Activated CD8-positive, alpha-beta memory T cell treated with anti-CD3 and anti-CD28 coated beads for 4 hours (primary cell): ENCODE data around the gene TPM1.

ENCODE experiments used
- DNase-seq, 2 donors: peaks; one replicate each; pipeline ENCODE4 v3.0.0-alpha.2; 2020; ENCODE audit warnings: low read depth in 2 of 2

TPM1 gene

DNA sequence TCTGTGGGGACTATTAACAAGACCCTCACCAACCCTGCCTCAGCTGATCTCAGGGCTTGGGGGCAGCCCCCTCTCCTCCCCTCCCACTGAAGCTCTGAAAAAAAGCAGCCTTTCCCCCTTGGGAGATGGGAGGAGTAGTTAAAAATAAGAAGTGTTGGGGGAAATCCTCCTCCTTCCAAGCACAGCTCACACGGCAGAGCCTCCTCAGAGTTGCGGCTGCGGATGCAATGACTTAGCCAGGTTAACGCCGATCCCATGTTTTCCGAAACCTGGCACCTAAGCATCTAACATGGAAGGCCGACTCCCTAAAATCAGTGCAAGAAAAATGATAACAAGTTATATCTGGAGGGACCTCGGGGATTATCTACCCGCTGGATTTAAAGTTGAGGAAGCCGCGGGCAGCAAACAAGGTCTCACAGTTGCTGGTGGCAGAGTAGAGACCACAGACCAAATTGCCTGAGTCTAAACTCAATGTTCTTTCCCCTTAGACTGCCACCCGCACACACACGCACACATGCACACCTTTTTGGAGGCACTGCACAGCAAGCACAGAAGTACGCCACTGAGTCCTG lies 1.1 kb upstream of the TPM1 start:
- no peak for DNase-seq

DNA sequence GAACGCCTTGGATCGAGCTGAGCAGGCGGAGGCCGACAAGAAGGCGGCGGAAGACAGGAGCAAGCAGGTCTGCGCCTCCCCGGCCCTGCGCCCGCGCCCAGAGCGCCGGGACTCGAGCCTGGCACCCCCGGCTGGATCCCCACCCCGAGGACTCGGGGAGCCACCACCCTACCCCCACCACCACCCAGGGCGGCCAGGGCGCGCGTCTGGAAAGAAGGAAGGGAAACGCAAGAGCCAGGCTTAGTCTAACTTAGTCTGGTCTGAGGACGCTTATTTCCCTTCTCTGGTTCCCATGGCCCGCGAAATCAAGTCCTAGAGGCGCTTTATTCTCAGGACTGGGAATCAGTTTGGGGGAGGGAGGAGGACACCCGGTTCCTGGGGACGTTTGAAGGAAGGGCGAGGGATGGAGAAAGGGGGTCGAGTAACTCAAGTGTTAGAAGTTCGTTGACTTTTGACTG lies 359 bp downstream of the TPM1 start:
- DNase-seq: no peak

DNA sequence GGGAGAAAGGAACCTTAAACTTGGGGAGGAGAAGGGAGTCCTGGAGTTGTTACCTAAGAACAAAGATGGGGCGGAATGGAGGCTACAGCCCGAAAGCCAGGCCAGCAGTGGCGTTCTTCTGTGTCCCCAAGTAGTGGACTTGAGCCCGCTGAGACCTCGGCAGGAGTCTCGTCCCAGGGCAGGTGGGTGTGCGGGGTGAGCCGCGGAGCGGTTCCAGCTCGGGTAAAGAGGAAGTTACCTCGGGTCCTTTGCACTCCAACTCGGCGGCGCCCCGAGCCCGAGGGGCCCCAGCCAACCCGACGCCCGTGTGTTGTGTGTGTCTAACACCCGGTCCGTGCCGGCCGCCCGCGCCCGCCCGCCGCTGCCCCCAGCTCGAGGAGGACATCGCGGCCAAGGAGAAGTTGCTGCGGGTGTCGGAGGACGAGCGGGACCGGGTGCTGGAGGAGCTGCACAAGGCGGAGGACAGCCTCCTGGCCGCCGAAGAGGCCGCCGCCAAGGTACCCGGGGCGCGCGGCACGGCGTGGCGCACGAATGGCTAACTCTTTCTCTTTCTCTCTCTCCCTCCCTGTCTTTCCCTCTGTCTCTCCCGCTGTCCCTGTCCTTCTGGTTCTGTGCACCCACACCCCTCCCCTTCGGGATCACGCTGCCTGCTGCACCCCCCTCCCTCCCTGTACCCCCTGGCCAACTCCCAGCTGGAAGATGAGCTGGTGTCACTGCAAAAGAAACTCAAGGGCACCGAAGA lies 959 bp downstream of the TPM1 start:
- DNase-seq: no peak

DNA sequence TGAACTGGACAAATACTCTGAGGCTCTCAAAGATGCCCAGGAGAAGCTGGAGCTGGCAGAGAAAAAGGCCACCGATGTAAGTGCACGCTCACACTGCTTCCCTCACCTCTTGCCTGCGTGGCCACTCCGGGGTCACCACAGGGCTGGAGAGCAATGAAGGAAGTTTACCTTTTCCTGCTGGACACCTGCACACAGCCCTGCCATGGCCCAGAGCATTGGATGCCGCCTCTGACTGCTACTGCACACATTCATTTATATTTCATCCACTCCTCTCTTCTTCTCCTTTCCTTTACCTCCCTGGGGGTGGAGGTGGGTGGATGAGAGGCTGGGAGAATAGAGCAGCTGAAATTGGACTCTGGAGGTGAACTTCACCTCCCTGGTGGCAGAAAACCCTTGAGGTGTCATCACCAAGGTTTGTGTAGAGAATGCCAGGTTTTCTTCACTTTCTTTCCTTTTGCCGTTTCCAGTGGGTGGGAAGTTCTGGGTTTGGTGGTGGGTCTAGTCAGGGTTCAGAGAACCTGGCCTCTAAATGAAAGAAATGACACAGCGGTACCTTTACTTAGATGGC lies 1.6 kb downstream of the TPM1 start:
- DNase-seq: no peak

DNA sequence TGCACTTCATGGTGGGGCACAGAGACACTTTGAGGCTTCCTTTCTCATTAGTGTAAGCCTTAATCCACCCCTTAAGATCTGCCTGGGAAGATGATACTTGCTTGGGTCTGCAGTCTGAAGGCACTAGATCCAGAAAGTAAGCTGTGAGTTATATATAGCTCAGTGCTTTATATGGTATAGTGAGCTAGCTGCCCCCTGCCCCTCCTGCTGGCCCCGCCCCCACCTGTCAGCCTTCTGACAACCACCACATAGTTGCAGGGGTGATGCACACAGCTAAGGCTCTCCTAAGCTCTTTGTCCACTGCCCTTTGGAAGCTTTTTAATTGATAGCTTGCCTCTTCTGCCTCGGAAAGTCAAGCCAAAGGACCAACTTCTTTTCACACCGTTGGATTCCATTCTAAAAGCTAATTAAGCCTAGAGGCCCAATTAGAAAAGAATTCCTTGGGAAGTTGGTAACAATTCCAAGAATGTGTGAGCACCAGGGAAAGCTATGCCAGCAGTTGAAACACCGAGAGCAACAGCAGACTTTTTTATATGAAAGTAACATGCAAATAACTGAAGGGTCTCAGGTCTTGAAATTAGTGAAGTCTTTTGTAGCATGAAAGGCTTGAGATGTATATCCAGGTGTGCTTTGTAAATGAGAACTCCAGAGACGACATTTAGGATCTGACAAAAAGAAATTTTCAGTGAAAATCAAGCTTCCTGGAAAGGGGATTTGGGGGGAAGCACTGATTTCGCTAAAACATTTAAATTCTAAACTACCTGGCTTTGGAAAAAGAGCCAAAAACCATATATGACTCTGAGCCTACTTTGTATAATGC lies 2.3 kb downstream of the TPM1 start:
- DNase-seq: no peak

DNA sequence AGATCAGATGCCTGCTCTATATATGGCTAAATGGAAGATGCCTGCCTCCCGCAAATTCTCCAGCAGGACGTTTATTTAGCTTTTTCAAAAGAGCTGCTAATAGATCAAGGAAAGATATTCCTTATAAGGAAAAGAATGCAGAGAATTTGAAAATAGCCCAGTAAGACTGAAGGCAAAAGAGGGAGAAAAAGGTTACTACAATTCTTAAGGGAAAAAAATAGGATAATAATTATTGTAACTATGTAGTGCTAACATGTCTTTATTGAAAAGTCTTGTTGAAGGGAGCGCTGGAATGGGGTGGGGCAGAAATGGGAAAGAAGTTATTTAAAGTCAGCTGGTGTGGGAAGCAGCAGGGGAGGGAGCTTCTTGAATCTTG lies 2.9 kb downstream of the TPM1 start:
- no peak for DNase-seq

DNA sequence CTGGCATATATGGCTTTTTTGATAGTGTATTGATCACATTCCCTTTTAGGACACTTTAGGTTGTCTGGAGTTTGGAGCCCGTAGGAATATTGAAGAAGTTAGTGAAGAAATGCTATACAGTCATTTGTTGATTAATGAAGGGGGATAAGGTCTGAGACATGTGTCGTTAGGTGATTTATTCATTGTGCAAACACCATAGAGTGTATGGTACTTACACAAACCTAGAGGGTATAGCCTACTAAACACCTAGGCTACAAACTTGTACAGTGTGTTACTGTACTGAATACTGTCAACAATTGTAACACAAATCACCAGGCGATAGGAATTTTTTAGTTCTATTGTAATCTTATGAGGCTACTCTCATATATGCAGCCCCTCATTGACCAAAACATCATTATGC lies 3.3 kb downstream of the TPM1 start:
- no peak for DNase-seq

DNA sequence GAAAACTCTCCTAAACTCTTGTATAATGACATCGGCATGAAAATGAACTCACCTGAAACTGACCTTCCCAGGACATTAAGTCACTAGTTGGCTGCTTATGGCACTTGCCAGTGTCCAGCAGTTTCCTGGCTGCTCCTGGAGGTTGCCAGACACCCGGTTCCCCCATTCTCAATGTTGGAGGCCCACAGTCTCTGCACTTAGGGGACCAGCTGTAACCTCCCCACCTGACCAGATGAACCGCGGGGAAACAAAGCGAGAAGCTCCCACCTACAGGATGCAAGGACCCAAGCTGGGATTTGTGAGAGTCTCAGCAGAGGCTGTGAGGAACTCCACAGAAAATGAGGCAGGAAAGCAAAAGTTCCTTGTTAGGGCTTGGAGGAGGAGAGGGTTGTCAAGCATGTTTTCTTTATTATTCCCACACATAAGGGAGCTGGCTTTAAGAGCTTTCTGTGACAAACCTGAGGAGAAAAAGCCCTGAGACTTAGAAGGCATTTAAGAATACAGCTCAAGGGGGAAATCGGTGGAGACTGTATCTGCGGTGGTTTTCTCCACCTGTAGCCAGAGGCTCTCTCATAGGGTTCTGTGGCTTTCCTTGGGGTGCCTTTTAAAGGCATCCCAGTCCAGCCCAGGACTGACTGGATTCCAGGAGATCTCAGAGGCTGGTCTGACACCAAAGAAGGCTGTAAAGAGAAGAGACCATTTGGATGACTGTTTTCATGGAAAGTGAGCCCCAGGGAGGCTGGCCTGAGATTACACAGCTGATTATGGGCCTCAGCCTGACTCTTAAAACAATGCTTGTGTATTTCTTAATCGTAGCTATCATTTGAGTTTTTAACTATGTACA lies 4.6 kb downstream of the TPM1 start:
- no peak for DNase-seq

DNA sequence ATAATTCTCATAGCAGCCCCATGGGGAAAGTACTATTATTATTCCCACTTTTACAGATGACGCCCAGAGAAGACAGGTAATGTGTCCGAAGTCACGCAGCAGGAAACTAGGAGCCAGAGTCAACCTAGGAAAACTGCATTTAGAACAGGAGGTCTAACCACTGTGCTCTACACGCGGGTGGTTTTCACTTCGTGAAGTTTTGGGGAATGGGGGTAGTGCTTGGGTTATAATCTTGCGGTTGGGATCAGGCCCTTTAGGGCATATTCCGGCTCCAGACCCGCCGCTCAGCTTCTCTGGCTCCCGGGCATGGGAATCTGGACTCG lies 5.2 kb downstream of the TPM1 start:
- DNase-seq: no peak

DNA sequence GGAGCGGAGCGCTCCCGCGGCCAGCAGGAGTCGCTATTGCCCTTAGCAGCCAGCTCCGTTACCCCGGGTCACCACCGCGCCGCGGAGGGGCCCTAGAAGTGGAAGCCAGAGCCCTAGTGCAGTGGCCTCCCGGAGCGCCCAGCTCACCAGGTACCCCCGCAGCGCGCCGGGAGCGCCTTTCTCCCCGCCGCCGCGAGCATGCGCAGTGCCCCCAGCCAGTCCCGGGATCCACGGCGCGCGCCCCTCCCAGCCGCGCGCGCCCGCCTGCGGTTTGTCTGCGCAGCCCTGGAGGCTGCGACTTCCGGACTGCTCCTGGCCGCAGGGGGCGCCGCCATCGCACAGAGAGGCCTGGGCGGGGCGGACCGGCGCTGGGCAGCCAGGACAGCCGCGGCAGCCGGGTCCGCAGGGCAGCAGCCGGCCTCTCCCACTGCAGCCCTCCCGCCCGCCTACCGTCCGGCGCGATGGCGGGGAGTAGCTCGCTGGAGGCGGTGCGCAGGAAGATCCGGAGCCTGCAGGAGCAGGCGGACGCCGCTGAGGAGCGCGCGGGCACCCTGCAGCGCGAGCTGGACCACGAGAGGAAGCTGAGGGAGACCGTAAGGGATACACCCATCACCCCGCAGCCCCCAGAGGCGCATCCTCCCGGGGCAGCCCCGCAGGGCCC lies 5.7 kb downstream of the TPM1 start:
- peak; percentile 69 to 70 for DNase-seq

DNA sequence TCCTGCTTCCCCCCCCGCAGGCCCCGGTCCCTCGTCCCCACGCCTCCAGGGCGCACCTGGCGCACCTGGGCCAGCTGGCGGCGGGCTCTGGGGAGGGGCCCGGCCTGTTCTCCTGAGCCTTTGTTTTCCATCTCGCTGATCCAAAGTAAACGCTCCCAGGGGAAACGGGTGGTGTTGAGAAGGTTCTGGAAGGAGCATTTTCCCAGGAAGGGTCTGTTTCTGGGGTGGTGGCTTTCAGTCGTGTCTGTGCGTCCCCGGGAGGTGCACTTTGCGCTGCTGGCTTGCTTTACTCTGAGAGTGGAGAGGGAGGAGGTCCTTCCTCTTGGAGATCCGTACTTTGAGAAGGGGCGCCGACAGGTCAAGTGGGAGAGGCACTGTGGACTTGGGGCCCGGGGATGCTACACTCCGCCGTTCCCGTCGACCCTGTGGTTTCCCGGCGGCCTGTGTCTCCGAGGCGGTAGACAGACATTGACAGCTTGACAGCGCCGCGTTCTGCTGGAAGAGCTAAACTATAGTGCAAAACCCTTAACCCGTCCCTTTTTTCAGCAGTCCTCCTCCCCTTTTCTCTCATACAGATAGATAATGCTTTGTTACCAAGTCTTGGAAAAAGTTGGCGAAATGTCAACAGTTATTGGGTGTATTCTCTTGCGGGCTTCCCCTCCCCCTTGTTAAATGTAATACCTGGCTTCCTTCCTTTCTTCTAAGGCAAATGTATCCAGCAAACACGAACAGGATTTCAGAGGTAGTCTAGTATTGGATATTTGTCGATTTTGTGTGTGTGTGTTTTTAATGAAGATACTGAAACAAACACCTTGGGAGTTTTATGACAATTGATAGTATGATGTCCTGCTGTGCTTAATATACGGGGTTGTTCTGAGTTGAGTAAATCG lies 6.5 kb downstream of the TPM1 start:
- DNase-seq: peak in 1 of 2 donors; percentile 4

DNA sequence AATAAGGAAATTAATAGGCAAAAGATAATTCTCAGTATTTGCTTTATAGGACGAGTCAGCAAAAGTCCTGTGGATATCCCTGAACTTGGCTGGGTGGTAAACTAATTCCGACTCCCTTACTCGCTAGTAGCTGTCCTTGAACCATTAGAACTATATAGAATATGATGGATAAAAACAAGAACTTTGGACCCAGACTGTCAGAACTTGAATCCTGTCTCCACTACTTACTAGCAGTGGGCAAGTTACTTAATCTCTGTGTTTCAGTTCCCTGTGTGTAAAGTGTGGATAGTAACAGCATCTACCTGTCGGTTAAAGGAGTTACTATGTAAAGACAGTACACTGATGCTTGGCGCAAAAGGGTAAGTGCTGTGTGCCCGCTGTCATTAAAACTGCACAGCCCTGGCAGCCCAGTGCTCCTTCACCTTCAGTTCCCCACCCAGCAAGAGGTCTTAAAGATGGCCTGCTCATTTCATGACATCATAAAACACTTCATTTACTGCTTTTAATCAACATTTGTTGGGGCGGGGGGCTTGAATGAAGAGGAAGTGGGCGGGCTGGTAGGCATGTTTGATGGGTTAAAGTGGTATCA lies 7.3 kb downstream of the TPM1 start:
- no peak for DNase-seq

DNA sequence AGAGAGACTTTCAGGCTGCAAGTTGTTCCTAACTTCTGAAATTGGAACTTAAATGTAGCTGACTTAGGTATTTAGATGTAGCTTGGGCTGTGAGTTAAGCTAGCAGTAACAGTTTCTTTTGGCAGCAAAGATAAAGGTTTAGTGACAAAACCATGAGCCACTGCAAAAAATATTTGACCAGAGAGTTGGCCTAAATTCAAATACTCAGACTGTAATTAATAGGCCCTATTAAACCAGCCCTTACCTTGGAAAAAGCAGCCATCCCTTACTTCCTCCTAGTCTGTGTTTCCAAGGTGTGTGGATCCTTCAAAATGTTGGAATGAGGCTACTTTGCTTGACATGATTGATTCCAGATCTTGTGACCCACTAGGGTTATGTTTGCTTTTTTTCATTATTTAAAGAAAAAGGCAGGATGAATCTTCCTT lies 8.2 kb downstream of the TPM1 start:
- DNase-seq: no peak

DNA sequence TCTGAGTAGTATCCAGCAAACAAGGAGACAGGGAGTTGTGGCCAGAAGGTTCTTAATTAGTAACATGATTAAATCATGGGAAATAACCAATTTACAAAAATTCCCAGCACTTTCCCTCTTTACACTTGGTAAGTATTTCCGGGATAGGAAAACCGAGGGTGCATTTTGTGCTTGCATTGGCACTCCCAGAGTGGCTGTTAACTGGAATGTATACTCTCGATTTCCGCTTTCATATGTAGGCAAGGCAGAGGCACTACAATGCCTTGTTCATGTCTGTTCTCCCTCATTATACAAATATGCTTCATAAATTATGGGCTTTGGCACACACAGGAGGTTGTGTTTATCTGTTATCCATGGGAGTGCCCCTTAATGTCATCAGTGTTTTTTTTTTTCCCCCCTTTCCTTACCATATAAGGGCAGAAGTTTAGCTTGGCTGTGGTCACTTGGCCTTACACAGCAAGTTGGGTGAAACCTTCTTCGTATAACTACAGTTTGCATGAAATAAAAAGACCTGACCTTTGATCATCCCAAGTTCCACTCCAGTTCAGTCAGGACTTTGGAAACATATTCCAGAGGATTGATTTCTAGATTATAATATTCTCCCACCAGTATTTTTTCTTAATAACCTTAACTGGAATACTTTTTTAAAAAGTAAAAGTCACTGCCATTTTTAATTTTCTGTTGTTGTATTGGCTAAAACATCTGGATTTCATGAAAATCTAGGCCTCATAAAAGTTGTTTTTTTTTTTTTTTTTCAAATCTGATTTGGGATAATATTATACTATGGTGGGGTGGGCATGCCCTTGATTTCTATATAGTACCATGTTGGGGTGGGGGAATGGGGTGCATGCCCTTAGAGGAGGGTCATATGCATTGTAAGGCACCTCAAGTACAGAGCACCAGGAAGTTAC lies 8.9 kb downstream of the TPM1 start:
- DNase-seq: no peak

DNA sequence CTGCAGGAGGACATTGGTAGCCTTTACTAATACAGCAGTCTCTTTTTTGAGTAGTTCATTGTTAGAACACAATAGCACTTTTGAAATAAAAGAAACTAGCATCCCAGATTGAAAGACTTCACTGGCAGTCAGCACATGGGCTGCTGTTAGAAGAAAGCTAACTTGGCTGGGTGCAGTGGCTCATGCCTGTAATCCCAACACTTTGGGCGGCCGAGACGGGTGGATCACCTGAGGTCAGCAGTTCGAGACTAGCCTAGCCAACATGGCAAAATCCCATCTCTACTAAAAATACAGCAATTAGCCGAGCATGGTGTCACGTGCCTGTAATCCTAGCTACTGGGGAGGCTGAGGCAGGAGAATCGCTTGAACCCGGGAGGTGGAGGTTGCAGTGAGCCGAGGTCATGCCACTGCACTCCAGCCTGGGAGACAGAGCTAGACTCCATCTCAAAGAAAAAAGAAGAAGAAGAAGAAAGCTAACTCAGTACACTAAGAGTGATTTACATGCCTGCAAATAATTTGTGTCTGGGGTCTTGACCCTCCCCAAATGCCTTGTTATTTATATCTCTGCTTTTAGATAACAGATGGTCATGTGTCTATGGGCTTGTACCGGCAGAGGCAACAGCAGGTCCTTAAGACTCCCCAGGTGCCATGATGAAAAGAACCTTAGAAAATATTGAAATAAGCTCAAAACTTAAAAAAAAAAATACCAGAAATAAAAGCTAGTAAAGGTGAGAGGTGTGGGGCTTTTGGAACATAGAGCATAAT lies 9.7 kb downstream of the TPM1 start:
- DNase-seq: no peak

DNA sequence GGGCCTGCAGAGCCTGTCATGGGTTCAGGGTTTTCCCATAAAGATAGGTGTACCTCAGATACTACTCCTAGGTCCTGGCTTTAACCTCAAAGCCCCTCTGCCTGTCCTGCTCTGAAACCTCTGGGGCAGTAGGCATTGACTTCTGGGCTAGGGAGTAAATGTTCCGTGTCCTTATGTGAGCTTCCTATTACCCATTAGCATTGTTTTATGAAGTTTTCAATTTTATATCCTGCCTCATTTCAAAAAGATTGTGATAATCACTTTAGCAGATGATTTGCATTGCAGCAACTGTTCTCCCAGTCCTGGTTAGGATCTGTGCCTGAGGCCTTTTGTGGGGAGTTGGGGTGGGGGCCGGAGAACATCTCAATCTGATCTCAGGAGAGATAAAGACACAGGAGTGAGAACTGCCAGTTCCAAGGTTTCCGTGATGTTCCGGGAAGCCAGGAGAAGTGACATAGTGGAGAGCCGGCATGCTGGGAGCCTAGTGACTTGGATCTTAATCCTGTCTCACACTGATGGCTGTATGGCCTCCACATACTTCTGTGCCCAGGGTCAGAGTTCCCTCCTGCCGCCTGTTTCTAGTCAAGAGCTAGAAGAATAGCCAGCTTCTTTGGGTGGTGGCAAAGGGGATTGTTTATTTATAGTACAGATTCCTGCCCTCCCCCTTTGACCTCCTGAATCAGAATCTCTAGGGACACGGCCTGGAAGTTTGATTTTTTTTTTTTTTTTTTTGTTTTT lies 10.6 kb downstream of the TPM1 start:
- no peak for DNase-seq

DNA sequence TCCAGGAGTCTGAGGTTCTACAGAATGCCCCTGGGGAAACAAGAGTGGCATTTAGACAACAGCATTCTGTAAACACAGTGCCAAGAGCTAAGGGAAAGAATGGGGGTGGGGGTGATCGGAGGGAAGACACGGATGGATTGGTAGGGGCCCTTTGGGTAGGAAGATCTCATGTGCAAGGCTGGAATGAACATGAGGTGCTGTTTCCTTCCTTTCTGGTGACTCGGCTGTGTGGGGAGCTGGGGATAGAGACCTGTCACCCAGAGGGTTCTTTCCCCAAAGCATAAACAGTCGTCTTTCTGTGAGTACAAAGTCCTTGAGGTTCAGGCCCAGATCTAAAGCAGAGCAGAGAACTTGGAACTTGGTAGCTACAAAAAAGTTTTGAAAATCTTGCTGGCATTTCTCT lies 11.7 kb downstream of the TPM1 start:
- no peak for DNase-seq
